AG04449 (cell line): ENCODE measurements around the gene NMRAL1.

Experiments used
- CTCF ChIA-PET: fragments of 350-600 bp; formaldehyde crosslinking; extraction: SDS; loops from one replicate; lab custom pipeline; 2021; ENCODE audit warnings: antibody characterized with exemption; lab: Yijun Ruan, JAX
- POLR2A ChIA-PET: fragments of 400-600, 350-600 bp; formaldehyde crosslinking; extraction: SDS; loops from one replicate; lab custom pipeline; 2020; ENCODE audit warnings: antibody characterized with exemption, inconsistent platforms; lab: Yijun Ruan, JAX
- DNase-seq: peaks from one replicate; pipeline ENCODE4 v3.0.0-alpha.2; 2010; ENCODE audit warnings: low read depth, low spot score
- H3K4me3 ChIP-seq: 2 replicates; pipeline ENCODE4 v1.5.1; 2011; ENCODE audit warnings: low read depth, mild to moderate bottlenecking, control low read depth, low read length
- CTCF ChIP-seq: IDR thresholded peaks from one replicate; pipeline ENCODE4 v1.5.1; 2011; ENCODE audit warnings: mild to moderate bottlenecking, moderate library complexity, low read length, control low read depth, inconsistent platforms; ENCODE audit not compliant: insufficient read depth; ENCODE audit errors: missing control alignments

NMRAL1 gene

DNA sequence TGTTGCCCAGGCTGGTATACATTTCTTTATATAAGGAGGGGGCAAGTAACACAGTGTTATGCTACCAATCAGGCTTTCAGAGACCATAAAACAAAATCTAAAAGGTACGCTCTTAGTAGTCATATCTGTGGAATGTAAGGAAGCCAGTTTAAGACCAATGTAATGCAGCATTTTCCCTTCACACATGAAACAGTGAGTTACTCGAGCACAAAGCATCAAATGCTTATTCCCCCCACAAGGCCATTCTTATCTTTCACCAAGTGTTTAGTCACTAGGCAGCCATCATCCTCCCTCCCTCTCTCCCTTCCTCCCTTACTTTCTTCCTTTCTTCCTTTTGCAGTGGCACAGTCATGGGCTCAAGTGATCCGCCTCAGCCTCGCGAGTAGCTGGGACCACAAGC lies 14.6 kb upstream of the NMRAL1 start:
- ChIA-PET POLR2A (interaction anchor here (1.0 kb wide), 1 partner anchor 14 kb away, joined by 3 read pairs; the partner anchor contains the start of gene NMRAL1), CTCF (interaction anchor here (0.8 to 7.0 kb wide), 4 partner anchors 10 to 50 kb away, joined by 3 to 57 read pairs (median 12); partner anchors contain the start of genes CDIP1 and HMOX2)
- no peak for TF ChIP-seq CTCF
- DNase-seq, result no peak
- no peak overlapping the region for H3K4me3 ChIP-seq

- no peak for DNase-seq
- CTCF ChIA-PET, result interaction anchor here (0.8 to 7.0 kb wide), 6 partner anchors 11 to 50 kb away, joined by 3 to 57 read pairs (median 15); partner anchors contain the start of genes CDIP1 and HMOX2
- POLR2A ChIA-PET, result interaction anchor here (0.9 kb wide), 2 partner anchors 11 to 13 kb away, joined by 3 to 5 read pairs; partner anchors contain the start of gene HMOX2
- no peak overlapping the region for H3K4me3 ChIP-seq
- TF ChIP-seq CTCF, result no peak
Measured at GRCh38 chr16:4488499-4488967, 14.1 kb upstream of the NMRAL1 start.

GRCh38 chr16:4487955-4488498 lies 13.6 kb upstream of the NMRAL1 start:
- DNase-seq, result no peak
- ChIA-PET CTCF (interaction anchor here (0.7 to 4.5 kb wide), 3 partner anchors 11 to 37 kb away, joined by 4 to 25 read pairs (median 18); partner anchors contain the start of gene HMOX2), POLR2A (interaction anchor here (0.9 kb wide), 2 partner anchors 12 kb away, joined by 3 to 5 read pairs; partner anchors contain the start of gene HMOX2)
- H3K4me3 ChIP-seq, result no peak overlapping the region
- no peak for TF ChIP-seq CTCF

GRCh38 chr16:4486126-4486893 lies 11.9 kb upstream of the NMRAL1 start:
- DNase-seq, result no peak
- TF ChIP-seq CTCF, result no peak
- POLR2A ChIA-PET, result interaction anchor here (1.2 kb wide), 1 partner anchor 10 kb away, joined by 5 read pairs; the partner anchor contains the start of gene HMOX2
- CTCF ChIA-PET, result interaction anchor here (2.7 to 4.5 kb wide), 2 partner anchors 9 to 20 kb away, joined by 18 to 25 read pairs; partner anchors contain the start of gene HMOX2
- no peak overlapping the region for H3K4me3 ChIP-seq

GRCh38 chr16:4481963-4482362 lies 7.5 kb upstream of the NMRAL1 start:
- CTCF ChIA-PET, result interaction anchor here (0.9 to 1.6 kb wide), 3 partner anchors 11 to 142 kb away, joined by 3 read pairs; partner anchors contain the start of gene MGRN1
- TF ChIP-seq CTCF, result no peak
- no peak overlapping the region for H3K4me3 ChIP-seq
- POLR2A ChIA-PET, result no interaction called here
- no peak for DNase-seq
